Activated naive CD4-positive, alpha-beta T cell treated with anti-CD3 and anti-CD28 coated beads, Interleukin-2, amount 10 ng/mL, durations not matched to agents 7 days and 5 days (primary cell): Measurements from ENCODE around the gene DDX23.

Source experiments
- CTCF ChIA-PET: fragments of 350-600 bp; sonication (Branson Sonifier 250); formaldehyde crosslinking; loops from one replicate; lab custom pipeline; 2021; ENCODE audit warnings: antibody characterized with exemption; lab: Charles Lee
- DNase-seq: peaks from one replicate; pipeline ENCODE4 v3.0.0-alpha.2; 2020
- H3K27ac Mint-ChIP-seq: one replicate; pipeline ENCODE4 v1.8.0; 2021; ENCODE audit warnings: mild to moderate bottlenecking, moderate library complexity, mixed read lengths
- H3K27me3 Mint-ChIP-seq: one replicate; pipeline ENCODE4 v1.8.0; 2021; ENCODE audit warnings: mild to moderate bottlenecking, mixed read lengths
- H3K36me3 Mint-ChIP-seq: one replicate; pipeline ENCODE4 v1.8.0; 2021; ENCODE audit warnings: mixed read lengths
- H3K4me1 Mint-ChIP-seq: one replicate; pipeline ENCODE4 v1.8.0; 2021; ENCODE audit warnings: mixed read lengths
- H3K4me3 Mint-ChIP-seq: one replicate; pipeline ENCODE4 v1.8.0; 2021; ENCODE audit warnings: mild to moderate bottlenecking, moderate library complexity, mixed read lengths
- H3K9me3 Mint-ChIP-seq: one replicate; pipeline ENCODE4 v1.8.0; 2021; ENCODE audit warnings: mixed read lengths

Gene DDX23

GRCh38 chr12:48815126-48816110, 36.5 kb downstream of the DDX23 start:
- CTCF ChIA-PET: interaction anchor here (0.5 to 2.8 kb wide), 27 partner anchors 8 to 180 kb away, joined by 3 to 17 read pairs (median 3); partner anchors contain the start of genes ARF3, DDX23, KANSL2 and RND1
- peaks cover 44% of the 10 kb centered on the region for H3K4me1 Mint-ChIP-seq
- DNase-seq: peak; percentile 60
- peaks cover 94% of the 10 kb centered on the region for H3K27me3 Mint-ChIP-seq
- H3K4me3 Mint-ChIP-seq: peak overlapping the region; percentile 91
- H3K9me3 Mint-ChIP-seq: no peaks in the 10 kb centered on the region
- H3K27ac Mint-ChIP-seq: peak overlapping the region; percentile 61
- H3K36me3 Mint-ChIP-seq: no peaks in the 10 kb centered on the region

GRCh38 chr12:48814262-48815125, 37.5 kb downstream of the DDX23 start:
- peak overlapping the region; percentile 91 for H3K4me3 Mint-ChIP-seq
- peaks cover 84% of the 10 kb centered on the region for H3K27me3 Mint-ChIP-seq
- peak; percentile 83 for DNase-seq
- CTCF ChIA-PET: interaction anchor here (0.5 to 2.8 kb wide), 23 partner anchors 8 to 143 kb away, joined by 3 to 17 read pairs (median 3); partner anchors contain the start of genes ARF3, DDX23, KANSL2 and RND1
- H3K4me1 Mint-ChIP-seq: peaks cover 44% of the 10 kb centered on the region
- H3K27ac Mint-ChIP-seq: peak overlapping the region; percentile 60
- no peaks in the 10 kb centered on the region for H3K36me3 Mint-ChIP-seq
- no peaks in the 10 kb centered on the region for H3K9me3 Mint-ChIP-seq

- peak overlapping the region; percentile 19 for H3K27ac Mint-ChIP-seq
- CTCF ChIA-PET: interaction anchor here (0.6 to 2.8 kb wide), 14 partner anchors 9 to 131 kb away, joined by 3 to 17 read pairs (median 5); partner anchors contain the start of genes DDX23, KANSL2 and RND1
- peaks cover 76% of the 10 kb centered on the region for H3K27me3 Mint-ChIP-seq
- no peaks in the 10 kb centered on the region for H3K36me3 Mint-ChIP-seq
- DNase-seq: no peak
- H3K4me3 Mint-ChIP-seq: peak overlapping the region; percentile 91
- no peaks in the 10 kb centered on the region for H3K9me3 Mint-ChIP-seq
- H3K4me1 Mint-ChIP-seq: peaks cover 37% of the 10 kb centered on the region
Observed at GRCh38 chr12:48813465-48814261, 38.3 kb downstream of the DDX23 start.

GRCh38 chr12:48812389-48812788, 39.6 kb downstream of the DDX23 start:
- CTCF ChIA-PET: interaction anchor here (0.8 kb wide), 1 partner anchor 55 kb away, joined by 4 read pairs; no protein-coding TSS in a partner anchor
- Mint-ChIP-seq H3K36me3 (no peaks in the 10 kb centered on the region), H3K9me3 (no peaks in the 10 kb centered on the region), H3K4me3 (peak overlapping the region; percentile 7), H3K27me3 (peaks cover 64% of the 10 kb centered on the region), H3K27ac (no peak overlapping the region), H3K4me1 (peaks cover 30% of the 10 kb centered on the region)
- no peak for DNase-seq

GRCh38 chr12:48811437-48812090, 40.4 kb downstream of the DDX23 start:
- H3K36me3 Mint-ChIP-seq: no peaks in the 10 kb centered on the region
- peaks cover 22% of the 10 kb centered on the region for H3K4me1 Mint-ChIP-seq
- no peak overlapping the region for H3K27ac Mint-ChIP-seq
- H3K27me3 Mint-ChIP-seq: peaks cover 56% of the 10 kb centered on the region
- H3K9me3 Mint-ChIP-seq: no peaks in the 10 kb centered on the region
- no peak for DNase-seq
- CTCF ChIA-PET: interaction anchor here (0.8 to 1.1 kb wide), 2 partner anchors 17 to 56 kb away, joined by 3 to 4 read pairs; no protein-coding TSS in a partner anchor
- H3K4me3 Mint-ChIP-seq: no peak overlapping the region

- Mint-ChIP-seq H3K27ac (no peak overlapping the region), H3K9me3 (no peaks in the 10 kb centered on the region), H3K27me3 (peaks cover 50% of the 10 kb centered on the region), H3K36me3 (no peaks in the 10 kb centered on the region), H3K4me1 (peaks cover 16% of the 10 kb centered on the region), H3K4me3 (no peak overlapping the region)
- no peak for DNase-seq
- CTCF ChIA-PET: interaction anchor here (1.1 to 1.2 kb wide), 2 partner anchors 17 to 58 kb away, joined by 3 read pairs; no protein-coding TSS in a partner anchor
Observed at GRCh38 chr12:48810903-48811431, 41.0 kb downstream of the DDX23 start.

GRCh38 chr12:48807981-48808380, 44.0 kb downstream of the DDX23 start:
- Mint-ChIP-seq H3K27me3 (peaks cover 34% of the 10 kb centered on the region), H3K9me3 (no peaks in the 10 kb centered on the region), H3K27ac (no peak overlapping the region), H3K4me3 (no peak overlapping the region), H3K36me3 (no peaks in the 10 kb centered on the region), H3K4me1 (peaks cover 6% of the 10 kb centered on the region)
- DNase-seq: no peak
- CTCF ChIA-PET: interaction anchor here (1.4 kb wide), 1 partner anchor 13 kb away, joined by 4 read pairs; no protein-coding TSS in a partner anchor

GRCh38 chr12:48803675-48804074, 48.3 kb downstream of the DDX23 start:
- no peak overlapping the region for H3K27ac Mint-ChIP-seq

GRCh38 chr12:48800971-48801370, 51.0 kb downstream of the DDX23 start:
- Mint-ChIP-seq H3K36me3 (no peaks in the 10 kb centered on the region), H3K27ac (no peak overlapping the region), H3K4me3 (no peak overlapping the region), H3K4me1 (peaks cover 6% of the 10 kb centered on the region), H3K9me3 (no peaks in the 10 kb centered on the region), H3K27me3 (peaks cover 11% of the 10 kb centered on the region)
- DNase-seq: no peak
- CTCF ChIA-PET: no interaction called here

More at GRCh38 chr12:48803675-48804074, 48.3 kb downstream of the DDX23 start:
- Mint-ChIP-seq H3K27me3 (peaks cover 11% of the 10 kb centered on the region), H3K9me3 (no peaks in the 10 kb centered on the region), H3K4me1 (peaks cover 6% of the 10 kb centered on the region), H3K36me3 (no peaks in the 10 kb centered on the region), H3K4me3 (no peak overlapping the region)
- no peak for DNase-seq
- CTCF ChIA-PET: interaction anchor here (2.6 kb wide), 1 partner anchor 9 kb away, joined by 14 read pairs; no protein-coding TSS in a partner anchor

GRCh38 chr12:48800457-48800856, 51.5 kb downstream of the DDX23 start:
- CTCF ChIA-PET: interaction anchor here (1.5 kb wide), 1 partner anchor 177 kb away, joined by 4 read pairs; the partner anchor contains the start of gene WNT1
- H3K27ac Mint-ChIP-seq: no peak overlapping the region

GRCh38 chr12:48796976-48797375, 55.0 kb downstream of the DDX23 start:
- Mint-ChIP-seq H3K4me3 (no peak overlapping the region), H3K36me3 (no peaks in the 10 kb centered on the region), H3K27ac (no peak overlapping the region), H3K9me3 (no peaks in the 10 kb centered on the region), H3K4me1 (no peaks in the 10 kb centered on the region), H3K27me3 (peaks cover 8% of the 10 kb centered on the region)
- CTCF ChIA-PET: interaction anchor here (0.6 to 7.3 kb wide), 11 partner anchors 12 to 632 kb away, joined by 3 to 187 read pairs (median 4); no protein-coding TSS in a partner anchor
- no peak for DNase-seq

More at GRCh38 chr12:48800457-48800856, 51.5 kb downstream of the DDX23 start:
- no peak for DNase-seq
- H3K4me3 Mint-ChIP-seq: no peak overlapping the region
- no peaks in the 10 kb centered on the region for H3K9me3 Mint-ChIP-seq
- peaks cover 6% of the 10 kb centered on the region for H3K4me1 Mint-ChIP-seq
- H3K36me3 Mint-ChIP-seq: no peaks in the 10 kb centered on the region
- H3K27me3 Mint-ChIP-seq: peaks cover 7% of the 10 kb centered on the region
